K562 (cell line): ENCODE data around the gene ZNF692. TPM values are rescaled to one million over a fixed set of nuclear protein-coding genes. Genes with fewer than 3 reads are reported as not detected.

Experiments used
- CBX3 ChIP-seq, 2 experiments: IDR thresholded peaks; 1 replicate in 1 of 2; 2 replicates in 1 of 2; pipeline ENCODE4 v1.6.1; 2012; ENCODE audit warnings: inconsistent platforms in 2 of 2, low read length in 2 of 2, borderline replicate concordance in 1 of 2, control low read depth in 1 of 2
- CHD1 ChIP-seq: fragments of 200-600 bp; sonication (generic); IDR thresholded peaks from one replicate; pipeline ENCODE4 v1.6.1; 2012; ENCODE audit warnings: mild to moderate bottlenecking, moderate library complexity, low read length, inconsistent platforms
- CHD2 ChIP-seq: IDR thresholded peaks from 2 replicates; pipeline ENCODE4 v1.6.1; 2011; ENCODE audit warnings: low read depth, low read length
- COPS2 ChIP-seq: fragments of 450-650 bp; conservative IDR thresholded peaks from 2 replicates; pipeline ENCODE4 v1.6.1; 2016; ENCODE audit warnings: mild to moderate bottlenecking, moderate library complexity
- EWSR1 ChIP-seq: fragments of 450-650 bp; IDR thresholded peaks from 2 replicates; pipeline ENCODE4 v1.6.1; 2018; ENCODE audit warnings: borderline replicate concordance, mild to moderate bottlenecking, low read depth, moderate library complexity; ENCODE audit not compliant: partially characterized antibody
- FOS ChIP-seq: IDR thresholded peaks from 3 replicates; pipeline ENCODE4 v1.6.1; 2011; ENCODE audit not compliant: insufficient read length; ENCODE audit errors: extremely low read depth
- HDAC2 ChIP-seq: fragments of 450-650 bp; IDR thresholded peaks from 2 replicates; pipeline ENCODE4 v1.6.1; 2016; ENCODE audit warnings: mild to moderate bottlenecking
- JUND ChIP-seq, 2 experiments: IDR thresholded peaks; 2 replicates in 1 of 2; 3 replicates in 1 of 2; pipeline ENCODE4 v1.6.1; 2011; ENCODE audit warnings: borderline replicate concordance in 2 of 2, low read depth in 2 of 2, low read length in 2 of 2, improper control_type of control experiment in 1 of 2, missing biosample characterization in 1 of 2, missing genetic modification characterization in 1 of 2, missing genetic modification reagents in 1 of 2
- MBD2 ChIP-seq: sonication (generic); IDR thresholded peaks from 2 replicates; pipeline ENCODE4 v1.6.1; 2016; ENCODE audit warnings: low read depth, borderline replicate concordance
- MEF2D ChIP-seq: conservative IDR thresholded peaks from 2 replicates; pipeline ENCODE4 v1.6.1; 2016; ENCODE audit warnings: low read depth, missing genetic modification characterization, missing compliant biosample characterization
- MYC ChIP-seq, 2 experiments: fragments of 250-450 bp in 1 of 2; sonication (Bioruptor Pico) in 1 of 2; IDR thresholded peaks; 2 replicates each; pipeline versions ENCODE4 v1.5.1 to v1.6.1; 2012 to 2021; ENCODE audit warnings: low read depth in 2 of 2, borderline replicate concordance in 1 of 2, improper control_type of control experiment in 1 of 2, low read length in 1 of 2, mild to moderate bottlenecking in 1 of 2, moderate library complexity in 1 of 2
- NCOA4 ChIP-seq: fragments of 450-650 bp; IDR thresholded peaks from 2 replicates; pipeline ENCODE4 v1.6.1; 2018; ENCODE audit warnings: mild to moderate bottlenecking; ENCODE audit not compliant: partially characterized antibody
- NFE2L1 ChIP-seq: fragments of 450-650 bp; IDR thresholded peaks from 2 replicates; pipeline ENCODE4 v1.6.1; 2016; ENCODE audit warnings: missing genetic modification characterization, low read depth, mild to moderate bottlenecking, missing compliant biosample characterization, moderate library complexity, borderline replicate concordance
- NR1H2 ChIP-seq: sonication (generic); formaldehyde crosslinking; IDR thresholded peaks from 2 replicates; pipeline ENCODE4 v1.4.0; 2020; ENCODE audit warnings: mild to moderate bottlenecking, missing genetic modification reagents
- RAD51 ChIP-seq: fragments of 450-650 bp; IDR thresholded peaks from 2 replicates; pipeline ENCODE4 v1.7.1; 2016; ENCODE audit warnings: low read depth, mild to moderate bottlenecking, borderline replicate concordance
- SLC30A9 ChIP-seq: fragments of 250-450 bp; sonication (Bioruptor Pico); IDR thresholded peaks from 2 replicates; pipeline ENCODE4 v1.8.0; 2022; ENCODE audit warnings: mild to moderate bottlenecking, moderate library complexity
- WHSC1 ChIP-seq: IDR thresholded peaks from one replicate; pipeline ENCODE4 v1.6.1; 2012; ENCODE audit warnings: low read length, control low read depth, inconsistent platforms
- ZNF408 ChIP-seq: fragments of 250-450 bp; sonication (Bioruptor Pico); IDR thresholded peaks from 2 replicates; pipeline ENCODE4 v1.4.0; 2020; ENCODE audit warnings: low read depth, mild to moderate bottlenecking, moderate library complexity
- ZNF41 ChIP-seq: fragments of 250-450 bp; sonication (Bioruptor Pico); conservative IDR thresholded peaks from 2 replicates; pipeline ENCODE4 v1.4.0; 2020; ENCODE audit warnings: mild to moderate bottlenecking
- ZNF77 ChIP-seq: fragments of 250-450 bp; sonication (Bioruptor Pico); IDR thresholded peaks from 2 replicates; pipeline ENCODE4 v1.5.0; 2020
- ZNF778 ChIP-seq: fragments of 450-650 bp; formaldehyde crosslinking; IDR thresholded peaks from 2 replicates; pipeline ENCODE4 v1.4.0; 2020; ENCODE audit warnings: mild to moderate bottlenecking, moderate library complexity
- ZNF79 ChIP-seq: fragments of 250-450 bp; sonication (Bioruptor Pico); IDR thresholded peaks from 2 replicates; pipeline ENCODE4 v1.4.0; 2020; ENCODE audit warnings: low read depth, mild to moderate bottlenecking, moderate library complexity
- polyA plus RNA-seq, 8 experiments: library from polyadenylated mRNA; depleted of rRNA in 4 of 8; stranded (reverse) in 5 of 8; unstranded in 3 of 8; fragments of >200 nt; fragmentation: Nextera tagmentation in 2 of 8; fragmentation: Illumina TruSeq in 1 of 8; extraction: Ambion mirVana in 2 of 8; extraction: Trizol in 1 of 8; gene quantifications; 2 replicates each; pipeline versions ENCODE4 v1.2.1 to v1.2.3, GENCODE V29; 2011 to 2014; ENCODE audit warnings: inconsistent platforms in 1 of 8, missing spikeins in 1 of 8
- total RNA-seq, 7 experiments: library from RNA; depleted of rRNA in 6 of 7; stranded (reverse); fragments of >200 nt in 6 of 7; fragmentation: Illumina TruSeq in 2 of 7; extraction: Trizol in 2 of 7; gene quantifications; 2 replicates each; pipeline versions ENCODE4 v1.2.1 to v1.2.3, GENCODE V29; 2011 to 2021; ENCODE audit warnings: low replicate concordance in 1 of 7
- TF ChIP-seq, protein P1 (sequence below): sonication (generic); formaldehyde crosslinking; IDR thresholded peaks from 2 replicates; pipeline ENCODE4 v1.8.0; 2022; ENCODE audit warnings: mild to moderate bottlenecking, missing genetic modification reagents
- TF ChIP-seq, protein P2 (sequence below): sonication (generic); formaldehyde crosslinking; IDR thresholded peaks from 2 replicates; pipeline ENCODE4 v1.8.0; 2022; ENCODE audit warnings: mild to moderate bottlenecking, missing genetic modification reagents

The ZNF692 gene
- total and polyA plus RNA-seq, 9 of the 15 experiments (the other 6 are each of a cell fraction or from before 2014, with no cell fraction given): 8.4 to 143 (median 55.9) TPM

DNA sequence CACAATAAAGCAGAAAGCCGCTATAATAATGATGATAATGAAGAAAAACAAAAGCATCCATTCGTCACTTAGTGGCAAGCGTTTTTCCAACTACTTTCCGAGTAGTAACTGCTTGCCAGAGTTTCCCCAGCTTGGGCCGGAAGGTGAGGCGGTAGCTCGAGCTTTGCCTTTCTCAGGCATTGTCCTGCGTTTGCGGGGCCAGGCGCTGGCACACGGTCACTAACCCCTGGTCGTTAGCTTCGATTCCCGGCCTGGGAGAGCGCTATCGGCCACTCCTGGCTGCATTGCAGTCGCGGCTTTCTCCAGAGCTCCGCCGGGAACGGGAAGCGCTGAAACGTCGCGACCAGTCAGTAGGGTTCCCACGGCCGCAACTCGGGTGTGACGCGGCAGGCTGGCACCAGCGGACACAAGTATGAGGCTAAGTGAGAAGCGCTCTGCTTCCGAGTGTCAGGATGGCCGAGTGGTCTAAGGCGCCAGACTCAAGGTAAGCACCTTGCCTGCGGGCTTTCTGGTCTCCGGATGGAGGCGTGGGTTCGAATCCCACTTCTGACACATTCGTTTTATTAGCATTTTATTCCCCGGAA, 14.6 kb upstream of the ZNF692 start (continued):
- no peak for TF ChIP-seq NFE2L1 (tag)
- no peak for TF ChIP-seq ZNF408
- TF ChIP-seq, protein P1, sequence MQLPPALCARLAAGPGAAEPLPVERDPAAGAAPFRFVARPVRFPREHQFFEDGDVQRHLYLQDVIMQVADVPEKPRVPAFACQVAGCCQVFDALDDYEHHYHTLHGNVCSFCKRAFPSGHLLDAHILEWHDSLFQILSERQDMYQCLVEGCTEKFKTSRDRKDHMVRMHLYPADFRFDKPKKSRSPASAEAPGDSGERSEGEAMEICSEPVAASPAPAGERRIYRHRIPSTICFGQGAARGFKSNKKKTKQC (CRISPR knock-in tag): peak; percentile 27; the same call in 1 of the 2 replicates
- TF ChIP-seq ZNF79: no peak
- TF ChIP-seq MYC (IDR thresholded peaks at IDR 0.05; ENCODE audit: low read depth, low read length): no peak; the same call in none of the 2 replicates
- TF ChIP-seq MYC (CRISPR knock-in tag; IDR thresholded peaks at IDR 0.05; ENCODE audit: borderline replicate concordance, low read depth): no peak
- TF ChIP-seq SLC30A9: no peak
- TF ChIP-seq ZNF41 (CRISPR knock-in tag): no peak
- TF ChIP-seq COPS2: no peak
- TF ChIP-seq FOS: no peak
- TF ChIP-seq CHD2: peak; percentile 69
- no peak; the same call in 1 of the 2 replicates for TF ChIP-seq JUND (IDR thresholded peaks at IDR 0.05; ENCODE audit: borderline replicate concordance, low read depth, low read length)
- TF ChIP-seq JUND (tag; IDR thresholded peaks at IDR 0.05; ENCODE audit: borderline replicate concordance, low read depth, low read length): peak; percentile 5; the same call in 2 of the 3 replicates
- TF ChIP-seq ZNF77 (CRISPR knock-in tag): no peak
- TF ChIP-seq ZNF778 (CRISPR knock-in tag): no peak
- no peak for TF ChIP-seq MEF2D (tag)
- 0 out of 3 replicates have a peak, but pooled peaks of 1 of the 2 experiments have one; percentile 4 for TF ChIP-seq CBX3 (IDR thresholded peaks at IDR 0.05; ENCODE audit: borderline replicate concordance in 1 of 2, low read length in 2 of 2)
- TF ChIP-seq HDAC2: no peak
- TF ChIP-seq MBD2: 0 out of 2 replicates have a peak, but pooled peaks have one; percentile 24
- TF ChIP-seq NR1H2 (CRISPR knock-in tag): no peak
- no peak for TF ChIP-seq EWSR1
- TF ChIP-seq, protein P2, sequence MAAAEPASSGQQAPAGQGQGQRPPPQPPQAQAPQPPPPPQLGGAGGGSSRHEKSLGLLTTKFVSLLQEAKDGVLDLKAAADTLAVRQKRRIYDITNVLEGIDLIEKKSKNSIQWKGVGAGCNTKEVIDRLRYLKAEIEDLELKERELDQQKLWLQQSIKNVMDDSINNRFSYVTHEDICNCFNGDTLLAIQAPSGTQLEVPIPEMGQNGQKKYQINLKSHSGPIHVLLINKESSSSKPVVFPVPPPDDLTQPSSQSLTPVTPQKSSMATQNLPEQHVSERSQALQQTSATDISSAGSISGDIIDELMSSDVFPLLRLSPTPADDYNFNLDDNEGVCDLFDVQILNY (CRISPR knock-in tag): peak; percentile 91
- TF ChIP-seq RAD51: no peak
- TF ChIP-seq NCOA4: no peak
- no peak for TF ChIP-seq WHSC1
- TF ChIP-seq CHD1: no peak
